ENCODE data around the gene RBM27.
"Not testable (repeated sequence)": the region's sequence is repeated elsewhere in the genome, so short reads cannot be mapped to it uniquely, and the experiment has no call there.

Gene RBM27

GRCh38 chr5:146203011-146203871 lies at the start of gene RBM27:
Gene RBM27 (plus strand): TSS chr5:146203605. CDS start chr5:146203766, 161 bp downstream.
- H3K27ac ChIP-seq (ENCODE audit: low read depth, low read length): peak within 1 kb of the TSS; percentile 69
- peak within 1 kb of the TSS; percentile 79 to 96 (median 94) for H3K4me3 ChIP-seq (ENCODE audit: low read depth in 1 of 5, low read length in 5 of 5)
- no peaks in the 10 kb centered on the region for H3K36me3 ChIP-seq (ENCODE audit: control insufficient read depth in 5 of 5, insufficient read depth in 5 of 5, low read length in 5 of 5)
- peak within 1 kb of the TSS; percentile 82 to 89 (median 87) for H3K9ac ChIP-seq (ENCODE audit: low read length in 5 of 5)
- H3K9me3 ChIP-seq (ENCODE audit: control insufficient read depth in 5 of 5, low read length in 5 of 5): no peaks in the 10 kb centered on the region
- no peaks in the 10 kb centered on the region for H3K27me3 ChIP-seq (ENCODE audit: control insufficient read depth in 5 of 5, insufficient read depth in 4 of 5, low read length in 5 of 5)
- peaks cover 0 to 31% (median 25%) of the 10 kb centered on the region in 5 donors for H3K4me1 ChIP-seq (ENCODE audit: control insufficient read depth in 5 of 5, insufficient read depth in 5 of 5, low read length in 5 of 5)

GRCh38 chr5:146158255-146158654 lies 45.1 kb upstream of the RBM27 start:
- H3K4me1 ChIP-seq (ENCODE audit: control insufficient read depth in 5 of 5, insufficient read depth in 5 of 5, low read length in 5 of 5): no peaks in the 10 kb centered on the region
- H3K27me3 ChIP-seq (ENCODE audit: control insufficient read depth in 5 of 5, insufficient read depth in 4 of 5, low read length in 5 of 5): no peaks in the 10 kb centered on the region
- no peak overlapping the region for H3K9ac ChIP-seq (ENCODE audit: low read length in 5 of 5)
- H3K36me3 ChIP-seq (ENCODE audit: control insufficient read depth in 5 of 5, insufficient read depth in 5 of 5, low read length in 5 of 5): peaks cover 52 to 88% (median 65%) of the 10 kb centered on the region in 5 donors
- no peak overlapping the region for H3K4me3 ChIP-seq (ENCODE audit: low read depth in 1 of 5, low read length in 5 of 5)
- H3K9me3 ChIP-seq (ENCODE audit: control insufficient read depth in 5 of 5, low read length in 5 of 5): no peaks in the 10 kb centered on the region
- H3K27ac ChIP-seq (ENCODE audit: low read depth, low read length): no peak overlapping the region

- H3K36me3 ChIP-seq (ENCODE audit: control insufficient read depth in 5 of 5, insufficient read depth in 5 of 5, low read length in 5 of 5): peaks cover 34 to 78% (median 55%) of the 10 kb centered on the region in 5 donors
- no peaks in the 10 kb centered on the region for H3K4me1 ChIP-seq (ENCODE audit: control insufficient read depth in 5 of 5, insufficient read depth in 5 of 5, low read length in 5 of 5)
- no peak overlapping the region for H3K9ac ChIP-seq (ENCODE audit: low read length in 5 of 5)
- H3K27me3 ChIP-seq (ENCODE audit: control insufficient read depth in 5 of 5, insufficient read depth in 4 of 5, low read length in 5 of 5): no peaks in the 10 kb centered on the region
- no peaks in the 10 kb centered on the region for H3K9me3 ChIP-seq (ENCODE audit: control insufficient read depth in 5 of 5, low read length in 5 of 5)
- H3K4me3 ChIP-seq (ENCODE audit: low read depth in 1 of 5, low read length in 5 of 5): no peak overlapping the region
- H3K27ac ChIP-seq (ENCODE audit: low read depth, low read length): no peak overlapping the region
Observed at GRCh38 chr5:146164382-146164781, 39.0 kb upstream of the RBM27 start.

GRCh38 chr5:146165460-146165859 lies 37.9 kb upstream of the RBM27 start:
- no peak overlapping the region for H3K9ac ChIP-seq (ENCODE audit: low read length in 5 of 5)
- peaks cover 34 to 78% (median 54%) of the 10 kb centered on the region in 5 donors for H3K36me3 ChIP-seq (ENCODE audit: control insufficient read depth in 5 of 5, insufficient read depth in 5 of 5, low read length in 5 of 5)
- H3K27ac ChIP-seq (ENCODE audit: low read depth, low read length): no peak overlapping the region
- H3K4me1 ChIP-seq (ENCODE audit: control insufficient read depth in 5 of 5, insufficient read depth in 5 of 5, low read length in 5 of 5): no peaks in the 10 kb centered on the region
- H3K27me3 ChIP-seq (ENCODE audit: control insufficient read depth in 5 of 5, insufficient read depth in 4 of 5, low read length in 5 of 5): no peaks in the 10 kb centered on the region
- no peak overlapping the region for H3K4me3 ChIP-seq (ENCODE audit: low read depth in 1 of 5, low read length in 5 of 5)
- no peaks in the 10 kb centered on the region for H3K9me3 ChIP-seq (ENCODE audit: control insufficient read depth in 5 of 5, low read length in 5 of 5)

- Histone ChIP-seq H3K27ac (ENCODE audit: low read depth, low read length) (no peak overlapping the region), H3K4me3 (ENCODE audit: low read depth in 1 of 5, low read length in 5 of 5) (no peak overlapping the region), H3K9ac (ENCODE audit: low read length in 5 of 5) (no peak overlapping the region), H3K9me3 (ENCODE audit: control insufficient read depth in 5 of 5, low read length in 5 of 5) (no peaks in the 10 kb centered on the region), H3K4me1 (ENCODE audit: control insufficient read depth in 5 of 5, insufficient read depth in 5 of 5, low read length in 5 of 5) (no peaks in the 10 kb centered on the region), H3K36me3 (ENCODE audit: control insufficient read depth in 5 of 5, insufficient read depth in 5 of 5, low read length in 5 of 5) (peaks cover 35 to 79% (median 58%) of the 10 kb centered on the region in 5 donors), H3K27me3 (ENCODE audit: control insufficient read depth in 5 of 5, insufficient read depth in 4 of 5, low read length in 5 of 5) (no peaks in the 10 kb centered on the region)
Observed at GRCh38 chr5:146165903-146166302, 37.5 kb upstream of the RBM27 start.

GRCh38 chr5:146169076-146169475 lies 34.3 kb upstream of the RBM27 start:
- Histone ChIP-seq H3K27ac (ENCODE audit: low read depth, low read length) (no peak overlapping the region), H3K36me3 (ENCODE audit: control insufficient read depth in 5 of 5, insufficient read depth in 5 of 5, low read length in 5 of 5) (peaks cover 18 to 62% (median 44%) of the 10 kb centered on the region in 5 donors), H3K9me3 (ENCODE audit: control insufficient read depth in 5 of 5, low read length in 5 of 5) (no peaks in the 10 kb centered on the region), H3K9ac (ENCODE audit: low read length in 5 of 5) (no peak overlapping the region), H3K4me3 (ENCODE audit: low read depth in 1 of 5, low read length in 5 of 5) (no peak overlapping the region), H3K4me1 (ENCODE audit: control insufficient read depth in 5 of 5, insufficient read depth in 5 of 5, low read length in 5 of 5) (no peaks in the 10 kb centered on the region), H3K27me3 (ENCODE audit: control insufficient read depth in 5 of 5, insufficient read depth in 4 of 5, low read length in 5 of 5) (no peaks in the 10 kb centered on the region)

- H3K27ac ChIP-seq (ENCODE audit: low read depth, low read length); H3K9ac ChIP-seq (ENCODE audit: low read length in 5 of 5); H3K27me3 ChIP-seq (ENCODE audit: control insufficient read depth in 5 of 5, insufficient read depth in 4 of 5, low read length in 5 of 5); H3K4me1 ChIP-seq (ENCODE audit: control insufficient read depth in 5 of 5, insufficient read depth in 5 of 5, low read length in 5 of 5); H3K9me3 ChIP-seq (ENCODE audit: control insufficient read depth in 5 of 5, low read length in 5 of 5); H3K4me3 ChIP-seq (ENCODE audit: low read depth in 1 of 5, low read length in 5 of 5): not testable (repeated sequence)
- peaks cover 14 to 45% (median 22%) of the 10 kb centered on the region in 5 donors for H3K36me3 ChIP-seq (ENCODE audit: control insufficient read depth in 5 of 5, insufficient read depth in 5 of 5, low read length in 5 of 5)
Observed at GRCh38 chr5:146173049-146173448, 30.4 kb upstream of the RBM27 start.

- Histone ChIP-seq H3K27ac (ENCODE audit: low read depth, low read length) (no peak overlapping the region), H3K27me3 (ENCODE audit: control insufficient read depth in 5 of 5, insufficient read depth in 4 of 5, low read length in 5 of 5) (no peaks in the 10 kb centered on the region), H3K9ac (ENCODE audit: low read length in 5 of 5) (no peak overlapping the region), H3K36me3 (ENCODE audit: control insufficient read depth in 5 of 5, insufficient read depth in 5 of 5, low read length in 5 of 5) (peaks cover 14 to 41% (median 21%) of the 10 kb centered on the region in 5 donors), H3K4me1 (ENCODE audit: control insufficient read depth in 5 of 5, insufficient read depth in 5 of 5, low read length in 5 of 5) (no peaks in the 10 kb centered on the region), H3K9me3 (ENCODE audit: control insufficient read depth in 5 of 5, low read length in 5 of 5) (no peaks in the 10 kb centered on the region), H3K4me3 (ENCODE audit: low read depth in 1 of 5, low read length in 5 of 5) (no peak overlapping the region)
Observed at GRCh38 chr5:146173597-146173996, 29.8 kb upstream of the RBM27 start.

GRCh38 chr5:146176805-146177204 lies 26.6 kb upstream of the RBM27 start:
- H3K27ac ChIP-seq (ENCODE audit: low read depth, low read length): no peak overlapping the region
- H3K36me3 ChIP-seq (ENCODE audit: control insufficient read depth in 5 of 5, insufficient read depth in 5 of 5, low read length in 5 of 5): peaks cover 5 to 19% (median 10%) of the 10 kb centered on the region in 5 donors
- H3K4me1 ChIP-seq (ENCODE audit: control insufficient read depth in 5 of 5, insufficient read depth in 5 of 5, low read length in 5 of 5): peaks cover 0 to 17% (median 6%) of the 10 kb centered on the region in 5 donors
- no peak overlapping the region for H3K9ac ChIP-seq (ENCODE audit: low read length in 5 of 5)
- no peaks in the 10 kb centered on the region for H3K27me3 ChIP-seq (ENCODE audit: control insufficient read depth in 5 of 5, insufficient read depth in 4 of 5, low read length in 5 of 5)
- H3K9me3 ChIP-seq (ENCODE audit: control insufficient read depth in 5 of 5, low read length in 5 of 5): no peaks in the 10 kb centered on the region
- H3K4me3 ChIP-seq (ENCODE audit: low read depth in 1 of 5, low read length in 5 of 5): no peak overlapping the region

- H3K36me3 ChIP-seq (ENCODE audit: control insufficient read depth in 5 of 5, insufficient read depth in 5 of 5, low read length in 5 of 5): peaks cover 2 to 12% (median 5%) of the 10 kb centered on the region in 5 donors
- no peaks in the 10 kb centered on the region for H3K9me3 ChIP-seq (ENCODE audit: control insufficient read depth in 5 of 5, low read length in 5 of 5)
- no peak overlapping the region for H3K9ac ChIP-seq (ENCODE audit: low read length in 5 of 5)
- H3K27ac ChIP-seq (ENCODE audit: low read depth, low read length): no peak overlapping the region
- H3K4me3 ChIP-seq (ENCODE audit: low read depth in 1 of 5, low read length in 5 of 5): no peak overlapping the region
- peaks cover 3 to 19% (median 10%) of the 10 kb centered on the region in 5 donors for H3K4me1 ChIP-seq (ENCODE audit: control insufficient read depth in 5 of 5, insufficient read depth in 5 of 5, low read length in 5 of 5)
- H3K27me3 ChIP-seq (ENCODE audit: control insufficient read depth in 5 of 5, insufficient read depth in 4 of 5, low read length in 5 of 5): peaks cover 0 to 3% (median 0%) of the 10 kb centered on the region in 5 donors
Observed at GRCh38 chr5:146179696-146180095, 23.7 kb upstream of the RBM27 start.

Data from subcutaneous abdominal adipose tissue (tissue), 5 donors.